K562 (cell line): ENCODE data around the gene RPL18A. TPM values are rescaled to one million over a fixed set of nuclear protein-coding genes. Genes with fewer than 3 reads are reported as not detected.

Experiments used
- THRB ChIP-seq: fragments of 450-650 bp; formaldehyde crosslinking; conservative IDR thresholded peaks from 2 replicates; pipeline ENCODE4 v1.4.0; 2022; ENCODE audit warnings: mild to moderate bottlenecking, missing genetic modification characterization
- ZBTB40 ChIP-seq, 2 experiments: fragments of 450-650 bp in 1 of 2; sonication (generic) in 1 of 2; formaldehyde crosslinking in 1 of 2; IDR thresholded peaks; 2 replicates each; pipeline versions ENCODE4 v1.7.1 to v1.9.0; 2016 to 2022; ENCODE audit warnings: inconsistent platforms in 1 of 2, mild to moderate bottlenecking in 1 of 2, missing genetic modification reagents in 1 of 2
- polyA plus RNA-seq, 8 experiments: library from polyadenylated mRNA; depleted of rRNA in 4 of 8; stranded (reverse) in 5 of 8; unstranded in 3 of 8; fragments of >200 nt; fragmentation: Nextera tagmentation in 2 of 8; fragmentation: Illumina TruSeq in 1 of 8; extraction: Ambion mirVana in 2 of 8; extraction: Trizol in 1 of 8; gene quantifications; 2 replicates each; pipeline versions ENCODE4 v1.2.1 to v1.2.3, GENCODE V29; 2011 to 2014; ENCODE audit warnings: inconsistent platforms in 1 of 8, missing spikeins in 1 of 8
- total RNA-seq, 7 experiments: library from RNA; depleted of rRNA in 6 of 7; stranded (reverse); fragments of >200 nt in 6 of 7; fragmentation: Illumina TruSeq in 2 of 7; extraction: Trizol in 2 of 7; gene quantifications; 2 replicates each; pipeline versions ENCODE4 v1.2.1 to v1.2.3, GENCODE V29; 2011 to 2021; ENCODE audit warnings: low replicate concordance in 1 of 7
- TF ChIP-seq, protein P1 (sequence below): fragments of 250-450 bp; sonication (Bioruptor Pico); IDR thresholded peaks from 2 replicates; pipeline ENCODE4 v1.5.0; 2021

The RPL18A gene
- total and polyA plus RNA-seq, 9 of the 15 experiments (the other 6 are each of a cell fraction or from before 2014, with no cell fraction given), result 626 to 2,882 (median 1,895) TPM

GRCh38 chr19:17824339-17824738, 35.4 kb upstream of the RPL18A start (continued):
- no peak for TF ChIP-seq ZBTB40 (IDR thresholded peaks at IDR 0.05)
- TF ChIP-seq ZBTB40 (CRISPR knock-in tag; IDR thresholded peaks at IDR 0.05), result no peak
- no peak for TF ChIP-seq THRB
- TF ChIP-seq, protein P1, sequence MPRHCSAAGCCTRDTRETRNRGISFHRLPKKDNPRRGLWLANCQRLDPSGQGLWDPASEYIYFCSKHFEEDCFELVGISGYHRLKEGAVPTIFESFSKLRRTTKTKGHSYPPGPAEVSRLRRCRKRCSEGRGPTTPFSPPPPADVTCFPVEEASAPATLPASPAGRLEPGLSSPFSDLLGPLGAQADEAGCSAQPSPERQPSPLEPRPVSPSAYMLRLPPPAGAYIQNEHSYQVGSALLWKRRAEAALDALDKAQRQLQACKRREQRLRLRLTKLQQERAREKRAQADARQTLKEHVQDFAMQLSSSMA (CRISPR knock-in tag), result no peak
